Measurements from ENCODE around the gene SH2D2A. TPM values are rescaled to one million over a fixed set of nuclear protein-coding genes. Genes with fewer than 3 reads are reported as not detected.
A peak's percentile ranks its signal among the peaks of the same experiment; 100 is the strongest.

Gene SH2D2A
- total and polyA plus RNA-seq, 9 of the 15 experiments (the other 6 are each of a cell fraction or from before 2014, with no cell fraction given), result 0.89 to 33.6 (median 6.9) TPM

DNA sequence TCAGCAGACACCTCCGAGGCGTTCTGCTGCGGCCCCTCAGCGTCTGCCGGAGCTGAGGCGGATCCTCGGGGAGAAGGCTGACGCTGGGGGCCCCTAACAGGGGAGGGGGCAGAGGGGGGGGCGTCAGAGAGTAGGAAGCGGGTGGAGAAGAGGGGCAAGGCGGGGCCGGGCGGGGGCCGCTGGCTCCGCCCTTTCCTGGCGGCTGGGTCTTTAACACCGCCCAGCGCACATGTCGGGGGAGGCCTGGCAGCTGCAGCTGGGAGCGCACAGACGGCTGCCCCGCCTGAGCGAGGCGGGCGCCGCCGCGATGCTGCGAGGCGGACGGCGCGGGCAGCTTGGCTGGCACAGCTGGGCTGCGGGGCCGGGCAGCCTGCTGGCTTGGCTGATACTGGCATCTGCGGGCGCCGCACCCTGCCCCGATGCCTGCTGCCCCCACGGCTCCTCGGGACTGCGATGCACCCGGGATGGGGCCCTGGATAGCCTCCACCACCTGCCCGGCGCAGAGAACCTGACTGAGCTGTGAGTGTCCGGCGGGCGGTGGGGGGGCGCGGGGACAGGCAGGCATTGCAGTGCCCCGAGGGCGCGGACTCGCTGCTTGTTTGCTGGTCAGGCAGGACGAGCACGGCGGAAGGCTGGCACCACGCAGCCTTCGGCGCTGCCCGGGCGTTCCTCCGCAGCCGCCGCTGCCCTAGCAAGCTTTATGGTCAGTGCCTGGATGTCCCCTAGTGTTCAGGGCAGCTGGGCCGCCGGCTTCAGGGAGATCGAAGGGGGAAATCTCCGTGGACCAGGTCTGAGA lies 44.2 kb upstream of the SH2D2A start, which contains the start of gene NTRK1:
Gene NTRK1, plus strand, starts transcription at position 238 of the 796 bp plus-strand sequence. Its CDS starts 70 bp downstream, at position 308.
- Histone ChIP-seq H3K27ac (ENCODE audit: extremely low read depth, low read depth, low read length) (no peak within 1 kb of the TSS; the same call in 2 of the 3 replicates), H4K20me1 (replicated peaks; ENCODE audit: control insufficient read depth, insufficient read depth, low read length) (no peaks in the 10 kb centered on the region), H3K9ac (ENCODE audit: insufficient read depth in 1 of 2, low read depth in 2 of 2, low read length in 2 of 2) (peak within 1 kb of the TSS; percentile 30 to 78), H3K36me3 (ENCODE audit: control insufficient read depth, insufficient read depth, low read length) (no peaks in the 10 kb centered on the region), H3K9me3 (replicated peaks; ENCODE audit: control insufficient read depth, insufficient read depth, low read depth, low read length) (no peaks in the 10 kb centered on the region), H3K79me2 (ENCODE audit: control insufficient read depth, insufficient read depth, low read length) (peaks cover 34% of the 10 kb centered on the region; the same call in 2 of the 3 replicates), H2AFZ (ENCODE audit: low read depth, low read length) (peak within 1 kb of the TSS; percentile 86), H3K9me1 (ENCODE audit: control insufficient read depth, insufficient read depth, low read length) (no peaks in the 10 kb centered on the region), H3K27me3 (ENCODE audit: control insufficient read depth in 2 of 2, insufficient read depth in 2 of 2, low read length in 2 of 2) (no peaks in the 10 kb centered on the region), H3K4me2 (ENCODE audit: insufficient read depth, low read length) (peak within 1 kb of the TSS; percentile 90), H3K4me1 (replicated peaks in 1 of 2; ENCODE audit: control insufficient read depth in 2 of 2, insufficient read depth in 2 of 2, low read length in 2 of 2) (peaks cover 82 to 87% of the 10 kb centered on the region in 2 experiments), H3K4me3 (peak within 1 kb of the TSS; percentile 34)
- no TSS peak for BruUV-seq (replicated peaks)
- no peak for FAIRE-seq
- WGBS (ENCODE audit: insufficient coverage, low coverage, missing lambda C conversion rate), result 46% methylated on average over 33 of the region's 69 CpGs
- DNase-seq (ENCODE audit: extremely low read depth in 1 of 4, low spot score in 3 of 4), result peak; percentile 84 to 90 (median 87)
- CTCF ChIA-PET (ENCODE audit: low intra/inter-chr PET ratio), result interaction anchor here (1.0 to 3.3 kb wide), 10 partner anchors 21 to 172 kb away, joined by 3 to 31 read pairs (median 6); no protein-coding TSS in a partner anchor
- intact Hi-C loops (cut with micrococcal nuclease), result loop anchor here (1.0 to 5.0 kb wide), 5 partner anchors 22 to 174 kb away; no protein-coding TSS in a partner anchor
- peak; percentile 65 for ATAC-seq
- in situ Hi-C loops (cut with MboI), result loop anchor here (5.0 kb wide), 2 partner anchors 59 to 134 kb away; partner anchors contain the start of genes ISG20L2 and METTL25B
- POLR2A ChIA-PET, result interaction anchor here (0.6 to 2.3 kb wide), 13 partner anchors 10 to 172 kb away, joined by 3 to 17 read pairs (median 4); partner anchors contain the start of genes HDGF, ISG20L2 and METTL25B
- TF ChIP-seq, protein P1, sequence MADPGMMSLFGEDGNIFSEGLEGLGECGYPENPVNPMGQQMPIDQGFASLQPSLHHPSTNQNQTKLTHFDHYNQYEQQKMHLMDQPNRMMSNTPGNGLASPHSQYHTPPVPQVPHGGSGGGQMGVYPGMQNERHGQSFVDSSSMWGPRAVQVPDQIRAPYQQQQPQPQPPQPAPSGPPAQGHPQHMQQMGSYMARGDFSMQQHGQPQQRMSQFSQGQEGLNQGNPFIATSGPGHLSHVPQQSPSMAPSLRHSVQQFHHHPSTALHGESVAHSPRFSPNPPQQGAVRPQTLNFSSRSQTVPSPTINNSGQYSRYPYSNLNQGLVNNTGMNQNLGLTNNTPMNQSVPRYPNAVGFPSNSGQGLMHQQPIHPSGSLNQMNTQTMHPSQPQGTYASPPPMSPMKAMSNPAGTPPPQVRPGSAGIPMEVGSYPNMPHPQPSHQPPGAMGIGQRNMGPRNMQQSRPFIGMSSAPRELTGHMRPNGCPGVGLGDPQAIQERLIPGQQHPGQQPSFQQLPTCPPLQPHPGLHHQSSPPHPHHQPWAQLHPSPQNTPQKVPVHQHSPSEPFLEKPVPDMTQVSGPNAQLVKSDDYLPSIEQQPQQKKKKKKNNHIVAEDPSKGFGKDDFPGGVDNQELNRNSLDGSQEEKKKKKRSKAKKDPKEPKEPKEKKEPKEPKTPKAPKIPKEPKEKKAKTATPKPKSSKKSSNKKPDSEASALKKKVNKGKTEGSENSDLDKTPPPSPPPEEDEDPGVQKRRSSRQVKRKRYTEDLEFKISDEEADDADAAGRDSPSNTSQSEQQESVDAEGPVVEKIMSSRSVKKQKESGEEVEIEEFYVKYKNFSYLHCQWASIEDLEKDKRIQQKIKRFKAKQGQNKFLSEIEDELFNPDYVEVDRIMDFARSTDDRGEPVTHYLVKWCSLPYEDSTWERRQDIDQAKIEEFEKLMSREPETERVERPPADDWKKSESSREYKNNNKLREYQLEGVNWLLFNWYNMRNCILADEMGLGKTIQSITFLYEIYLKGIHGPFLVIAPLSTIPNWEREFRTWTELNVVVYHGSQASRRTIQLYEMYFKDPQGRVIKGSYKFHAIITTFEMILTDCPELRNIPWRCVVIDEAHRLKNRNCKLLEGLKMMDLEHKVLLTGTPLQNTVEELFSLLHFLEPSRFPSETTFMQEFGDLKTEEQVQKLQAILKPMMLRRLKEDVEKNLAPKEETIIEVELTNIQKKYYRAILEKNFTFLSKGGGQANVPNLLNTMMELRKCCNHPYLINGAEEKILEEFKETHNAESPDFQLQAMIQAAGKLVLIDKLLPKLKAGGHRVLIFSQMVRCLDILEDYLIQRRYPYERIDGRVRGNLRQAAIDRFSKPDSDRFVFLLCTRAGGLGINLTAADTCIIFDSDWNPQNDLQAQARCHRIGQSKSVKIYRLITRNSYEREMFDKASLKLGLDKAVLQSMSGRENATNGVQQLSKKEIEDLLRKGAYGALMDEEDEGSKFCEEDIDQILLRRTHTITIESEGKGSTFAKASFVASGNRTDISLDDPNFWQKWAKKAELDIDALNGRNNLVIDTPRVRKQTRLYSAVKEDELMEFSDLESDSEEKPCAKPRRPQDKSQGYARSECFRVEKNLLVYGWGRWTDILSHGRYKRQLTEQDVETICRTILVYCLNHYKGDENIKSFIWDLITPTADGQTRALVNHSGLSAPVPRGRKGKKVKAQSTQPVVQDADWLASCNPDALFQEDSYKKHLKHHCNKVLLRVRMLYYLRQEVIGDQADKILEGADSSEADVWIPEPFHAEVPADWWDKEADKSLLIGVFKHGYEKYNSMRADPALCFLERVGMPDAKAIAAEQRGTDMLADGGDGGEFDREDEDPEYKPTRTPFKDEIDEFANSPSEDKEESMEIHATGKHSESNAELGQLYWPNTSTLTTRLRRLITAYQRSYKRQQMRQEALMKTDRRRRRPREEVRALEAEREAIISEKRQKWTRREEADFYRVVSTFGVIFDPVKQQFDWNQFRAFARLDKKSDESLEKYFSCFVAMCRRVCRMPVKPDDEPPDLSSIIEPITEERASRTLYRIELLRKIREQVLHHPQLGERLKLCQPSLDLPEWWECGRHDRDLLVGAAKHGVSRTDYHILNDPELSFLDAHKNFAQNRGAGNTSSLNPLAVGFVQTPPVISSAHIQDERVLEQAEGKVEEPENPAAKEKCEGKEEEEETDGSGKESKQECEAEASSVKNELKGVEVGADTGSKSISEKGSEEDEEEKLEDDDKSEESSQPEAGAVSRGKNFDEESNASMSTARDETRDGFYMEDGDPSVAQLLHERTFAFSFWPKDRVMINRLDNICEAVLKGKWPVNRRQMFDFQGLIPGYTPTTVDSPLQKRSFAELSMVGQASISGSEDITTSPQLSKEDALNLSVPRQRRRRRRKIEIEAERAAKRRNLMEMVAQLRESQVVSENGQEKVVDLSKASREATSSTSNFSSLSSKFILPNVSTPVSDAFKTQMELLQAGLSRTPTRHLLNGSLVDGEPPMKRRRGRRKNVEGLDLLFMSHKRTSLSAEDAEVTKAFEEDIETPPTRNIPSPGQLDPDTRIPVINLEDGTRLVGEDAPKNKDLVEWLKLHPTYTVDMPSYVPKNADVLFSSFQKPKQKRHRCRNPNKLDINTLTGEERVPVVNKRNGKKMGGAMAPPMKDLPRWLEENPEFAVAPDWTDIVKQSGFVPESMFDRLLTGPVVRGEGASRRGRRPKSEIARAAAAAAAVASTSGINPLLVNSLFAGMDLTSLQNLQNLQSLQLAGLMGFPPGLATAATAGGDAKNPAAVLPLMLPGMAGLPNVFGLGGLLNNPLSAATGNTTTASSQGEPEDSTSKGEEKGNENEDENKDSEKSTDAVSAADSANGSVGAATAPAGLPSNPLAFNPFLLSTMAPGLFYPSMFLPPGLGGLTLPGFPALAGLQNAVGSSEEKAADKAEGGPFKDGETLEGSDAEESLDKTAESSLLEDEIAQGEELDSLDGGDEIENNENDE (IDR thresholded peaks at IDR 0.05; ENCODE audit: low read depth, low read length), result no peak
- TF ChIP-seq ZBTB34 (CRISPR knock-in tag; IDR thresholded peaks at IDR 0.05) (no peak), SMAD1 (IDR thresholded peaks at IDR 0.05; ENCODE audit: low read depth, low read length, partially characterized antibody) (no peak), SOX6 (IDR thresholded peaks at IDR 0.05) (no peak), ZNF764 (CRISPR knock-in tag; IDR thresholded peaks at IDR 0.05; ENCODE audit: low read depth) (no peak)

Measured in K562 (cell line).